HT1080 (cell line): ENCODE results near the gene BRSK2. TPM values are rescaled to one million over a fixed set of nuclear protein-coding genes. Genes with fewer than 3 reads are reported as not detected.

Experiments used
- DNase-seq: peaks from one replicate; pipeline ENCODE4 v3.0.0-alpha.2; 2015; ENCODE audit warnings: low read depth
- total RNA-seq: library from RNA; depleted of rRNA; stranded (reverse); fragments of >200 nt; shearing (Covaris generic); gene quantifications from 2 replicates; pipeline ENCODE4 v1.2.3, GENCODE V29; 2014

BRSK2 gene
- total RNA-seq, 1 experiment from 2014 or later: 0.58 TPM

- no peak for DNase-seq
These were observed 61.4 kb downstream of the BRSK2 start for GRCh38 chr11:1450949-1451710.

- no peak for DNase-seq
These were observed 62.2 kb downstream of the BRSK2 start for GRCh38 chr11:1451781-1452470.

GRCh38 chr11:1452744-1453143, 63.0 kb downstream of the BRSK2 start:
- DNase-seq: no peak

GRCh38 chr11:1453611-1454034, 63.9 kb downstream of the BRSK2 start:
- peak; percentile 34 for DNase-seq

GRCh38 chr11:1454576-1454975, 64.8 kb downstream of the BRSK2 start:
- no peak for DNase-seq

GRCh38 chr11:1455032-1455762, 65.5 kb downstream of the BRSK2 start:
- no peak for DNase-seq

- no peak for DNase-seq
These were observed 66.0 kb downstream of the BRSK2 start for GRCh38 chr11:1455763-1456060.

GRCh38 chr11:1456176-1456575, 66.4 kb downstream of the BRSK2 start:
- DNase-seq: no peak

GRCh38 chr11:1456596-1457325, 67.0 kb downstream of the BRSK2 start:
- no peak for DNase-seq

- DNase-seq: no peak
These were observed 67.6 kb downstream of the BRSK2 start for GRCh38 chr11:1457326-1457680.

- no peak for DNase-seq
These were observed 68.1 kb downstream of the BRSK2 start for GRCh38 chr11:1457856-1458255.

GRCh38 chr11:1458340-1459218, 68.8 kb downstream of the BRSK2 start:
- no peak for DNase-seq

- DNase-seq: no peak
These were observed 69.5 kb downstream of the BRSK2 start for GRCh38 chr11:1459219-1459575.

GRCh38 chr11:1459764-1460395, 70.1 kb downstream of the BRSK2 start:
- DNase-seq: no peak

GRCh38 chr11:1460396-1460985, 70.8 kb downstream of the BRSK2 start:
- no peak for DNase-seq

GRCh38 chr11:1460986-1461825, 71.5 kb downstream of the BRSK2 start:
- no peak for DNase-seq

GRCh38 chr11:1461826-1462697, 72.3 kb downstream of the BRSK2 start:
- DNase-seq: no peak

GRCh38 chr11:1462698-1462975, 72.9 kb downstream of the BRSK2 start:
- DNase-seq: no peak
